ENCODE data around the gene TPX2. TPM values are rescaled to one million over a fixed set of nuclear protein-coding genes. Genes with fewer than 3 reads are reported as not detected.

The TPX2 gene
- total RNA-seq, 2 experiments from 2014 or later = 0.85 to 0.89 TPM

GRCh38 chr20:31708736-31709534 is 30.2 kb upstream of the TPX2 start:
- intact Hi-C loops (cut with DNase I, micrococcal nuclease) = no loop called here
- Mint-ChIP-seq H3K4me1 (ENCODE audit: low read depth) (peaks cover 79% of the 10 kb centered on the region), H3K4me3 (no peak overlapping the region), H3K9me3 (no peaks in the 10 kb centered on the region), H3K36me3 (ENCODE audit: low read depth) (peaks cover 82% of the 10 kb centered on the region), H3K27me3 (no peaks in the 10 kb centered on the region), H3K27ac (peak overlapping the region; percentile 75)
- Histone ChIP-seq H3K4me3 (ENCODE audit: low read length) (no peak overlapping the region), H3K27ac (ENCODE audit: low read depth in 1 of 2, low read length in 2 of 2) (peak overlapping the region in 1 of 2 donors; percentile 43), H3K36me3 (ENCODE audit: insufficient read depth, low read length) (peaks cover 60% of the 10 kb centered on the region), H3K9me3 (ENCODE audit: control insufficient read depth in 1 of 2, insufficient read depth in 1 of 2, low read length in 2 of 2) (no peaks in the 10 kb centered on the region), H3K27me3 (ENCODE audit: control insufficient read depth in 1 of 2, insufficient read depth in 2 of 2, low read length in 2 of 2) (no peaks in the 10 kb centered on the region), H3K4me1 (ENCODE audit: insufficient read depth, low read length) (peaks cover 54% of the 10 kb centered on the region)
- ATAC-seq (ENCODE audit: poor library complexity) (no peak), DNase-seq (no peak)
- ChIA-PET POLR2A (interaction anchor here (0.6 kb wide), 1 partner anchor 934 kb away, joined by 3 read pairs; no protein-coding TSS in a partner anchor), CTCF (interaction anchor here (0.9 kb wide), 2 partner anchors 15 to 47 kb away, joined by 3 to 4 read pairs; no protein-coding TSS in a partner anchor)
- TF ChIP-seq CTCF (IDR thresholded peaks at IDR 0.05) = no peak

GRCh38 chr20:31709939-31710338 is 29.2 kb upstream of the TPX2 start:
- ChIA-PET POLR2A (interaction anchor here (1.5 to 2.1 kb wide), 2 partner anchors 8 to 13 kb away, joined by 4 to 10 read pairs; partner anchors contain the start of gene BCL2L1), CTCF (interaction anchor here (1.0 kb wide), 1 partner anchor 14 kb away, joined by 3 read pairs; no protein-coding TSS in a partner anchor)
- Mint-ChIP-seq H3K27ac (peak overlapping the region; percentile 72), H3K9me3 (no peaks in the 10 kb centered on the region), H3K27me3 (no peaks in the 10 kb centered on the region), H3K4me3 (no peak overlapping the region), H3K4me1 (ENCODE audit: low read depth) (peaks cover 78% of the 10 kb centered on the region), H3K36me3 (ENCODE audit: low read depth) (peaks cover 85% of the 10 kb centered on the region)
- Histone ChIP-seq H3K36me3 (ENCODE audit: insufficient read depth, low read length) (peaks cover 59% of the 10 kb centered on the region), H3K4me1 (ENCODE audit: insufficient read depth, low read length) (peaks cover 58% of the 10 kb centered on the region), H3K9me3 (ENCODE audit: control insufficient read depth in 1 of 2, insufficient read depth in 1 of 2, low read length in 2 of 2) (no peaks in the 10 kb centered on the region), H3K4me3 (ENCODE audit: low read length) (no peak overlapping the region), H3K27me3 (ENCODE audit: control insufficient read depth in 1 of 2, insufficient read depth in 2 of 2, low read length in 2 of 2) (no peaks in the 10 kb centered on the region), H3K27ac (ENCODE audit: low read depth in 1 of 2, low read length in 2 of 2) (no peak overlapping the region)
- intact Hi-C loops (cut with DNase I, micrococcal nuclease) = no loop called here
- ATAC-seq (ENCODE audit: poor library complexity) (no peak), DNase-seq (no peak)
- TF ChIP-seq CTCF (IDR thresholded peaks at IDR 0.05) = no peak

GRCh38 chr20:31710423-31711108 is 28.5 kb upstream of the TPX2 start:
- no peaks in the 10 kb centered on the region for H3K9me3 ChIP-seq (ENCODE audit: control insufficient read depth in 1 of 2, insufficient read depth in 1 of 2, low read length in 2 of 2)
- Mint-ChIP-seq H3K27me3 (no peaks in the 10 kb centered on the region), H3K27ac (peak overlapping the region; percentile 72), H3K36me3 (ENCODE audit: low read depth) (peaks cover 86% of the 10 kb centered on the region), H3K9me3 (no peaks in the 10 kb centered on the region), H3K4me1 (ENCODE audit: low read depth) (peaks cover 79% of the 10 kb centered on the region), H3K4me3 (no peak overlapping the region)
- no peaks in the 10 kb centered on the region for H3K27me3 ChIP-seq (ENCODE audit: control insufficient read depth in 1 of 2, insufficient read depth in 2 of 2, low read length in 2 of 2)
- H3K4me1 ChIP-seq (ENCODE audit: insufficient read depth, low read length) = peaks cover 55% of the 10 kb centered on the region
- no peak for TF ChIP-seq CTCF (IDR thresholded peaks at IDR 0.05)
- no peak for ATAC-seq (ENCODE audit: poor library complexity)
- no peak overlapping the region for H3K4me3 ChIP-seq (ENCODE audit: low read length)
- intact Hi-C loops (cut with DNase I, micrococcal nuclease) = no loop called here
- no peak for DNase-seq
- ChIA-PET CTCF (interaction anchor here (1.0 kb wide), 1 partner anchor 13 kb away, joined by 3 read pairs; no protein-coding TSS in a partner anchor), POLR2A (interaction anchor here (1.5 to 2.1 kb wide), 2 partner anchors 9 to 13 kb away, joined by 4 to 10 read pairs; partner anchors contain the start of gene BCL2L1)
- peaks cover 57% of the 10 kb centered on the region for H3K36me3 ChIP-seq (ENCODE audit: insufficient read depth, low read length)
- no peak overlapping the region for H3K27ac ChIP-seq (ENCODE audit: low read depth in 1 of 2, low read length in 2 of 2)

Data from CD4-positive, alpha-beta T cell (primary cell).